GM19351 (cell line): ENCODE results near the gene APBB2.
"Not testable (repeated sequence)": the region's sequence is repeated elsewhere in the genome, so short reads cannot be mapped to it uniquely, and the experiment has no call there.

Source experiments
- ATAC-seq: cut with Tn5 transposase; IDR thresholded peaks from one replicate; pipeline ENCODE4 v1.9.1; 2021; ENCODE audit warnings: mild to moderate bottlenecking, moderate library complexity; ENCODE audit not compliant: unreplicated experiment

The APBB2 gene

GRCh38 chr4:41160012-41160789 lies 54.1 kb downstream of the APBB2 start:
- ATAC-seq: no peak

DNA sequence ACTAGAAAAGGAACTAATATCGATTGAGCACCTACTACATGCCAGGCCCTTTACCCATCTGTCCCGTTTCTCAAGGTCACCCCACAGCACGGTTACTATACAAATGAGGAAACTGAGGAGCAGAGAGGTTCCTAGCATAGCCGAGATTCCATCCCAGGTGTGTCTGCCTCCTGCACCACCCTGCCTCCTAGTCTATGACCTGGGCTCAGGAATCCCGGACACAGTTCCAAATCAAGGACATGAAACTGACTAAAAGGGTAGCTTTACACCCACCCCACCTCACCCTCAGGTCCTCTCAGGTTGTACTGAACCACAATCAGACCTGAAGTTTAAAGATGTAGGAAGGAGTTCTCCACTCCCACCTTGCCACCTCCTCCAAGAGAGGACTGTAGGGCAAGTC lies 55.6 kb downstream of the APBB2 start:
- ATAC-seq: no peak

GRCh38 chr4:41158274-41158673 lies 56.1 kb downstream of the APBB2 start:
- ATAC-seq: no peak

GRCh38 chr4:41157009-41157408 lies 57.3 kb downstream of the APBB2 start:
- ATAC-seq: no peak

GRCh38 chr4:41156574-41156973 lies 57.8 kb downstream of the APBB2 start:
- ATAC-seq: no peak

DNA sequence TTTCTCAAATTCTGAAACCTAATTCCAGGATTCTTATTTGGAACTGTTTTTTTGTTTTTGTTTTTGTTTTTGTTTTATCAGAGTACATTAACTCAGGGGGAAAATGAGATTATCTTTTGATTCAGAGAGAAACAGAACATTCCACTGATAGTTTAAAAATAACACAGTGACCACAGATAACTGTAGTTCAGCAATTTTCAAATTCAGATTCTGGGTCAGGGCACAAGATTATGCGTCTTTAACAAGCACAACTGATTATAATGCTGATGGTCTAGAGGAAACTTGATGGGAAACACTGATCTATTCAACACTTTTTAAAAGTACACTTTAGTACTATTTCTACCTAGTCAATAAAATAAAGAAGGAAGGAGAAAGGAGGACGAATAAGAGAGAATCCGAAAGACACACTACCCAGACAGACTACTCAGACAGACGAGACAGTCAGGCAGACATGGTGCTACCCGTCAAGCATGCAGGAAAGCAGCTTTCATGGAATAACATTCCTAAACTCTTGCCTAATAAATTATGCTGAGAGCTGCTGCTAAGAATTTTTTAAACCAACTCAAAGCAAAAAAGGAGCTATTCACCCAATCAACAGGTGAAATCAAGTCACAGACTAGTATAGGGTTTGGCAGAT lies 59.0 kb downstream of the APBB2 start:
- no peak for ATAC-seq

DNA sequence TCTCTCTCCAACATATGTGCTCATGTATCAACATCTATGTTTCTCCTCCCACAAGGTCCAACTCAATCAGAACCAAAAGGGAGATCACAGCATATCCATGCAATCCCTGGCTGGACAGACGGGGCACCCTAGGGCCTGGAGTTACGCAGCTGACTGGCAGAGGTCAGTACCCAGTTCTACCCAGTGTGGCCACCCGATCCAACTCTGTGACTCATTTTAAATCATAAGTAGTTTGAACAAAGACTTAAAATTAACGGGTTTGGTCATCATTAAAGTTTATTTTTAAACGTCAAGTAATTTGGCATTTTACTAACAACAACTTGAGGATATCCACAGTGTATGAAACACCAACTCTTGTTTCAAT lies 59.5 kb downstream of the APBB2 start:
- no peak for ATAC-seq

GRCh38 chr4:41154010-41154813 lies 60.1 kb downstream of the APBB2 start:
- no peak for ATAC-seq

DNA sequence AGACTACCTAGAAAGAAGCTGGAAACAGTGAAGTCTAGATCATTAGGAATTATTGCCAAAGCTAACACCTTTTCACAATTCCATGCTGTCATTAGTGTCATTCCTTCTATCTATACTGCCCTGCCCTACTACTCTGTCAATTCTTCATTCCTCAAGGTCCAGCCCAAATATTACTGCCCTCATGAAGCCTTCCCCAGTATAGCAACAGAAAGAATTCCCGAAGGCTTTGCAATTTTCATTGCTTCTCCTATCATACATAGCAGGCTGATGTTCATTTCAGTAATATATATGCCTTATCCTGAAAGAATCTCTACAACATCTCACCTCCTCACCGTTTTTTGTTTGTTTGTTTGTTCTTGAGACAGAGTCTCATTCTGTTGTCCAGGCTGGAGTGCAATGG lies 63.9 kb downstream of the APBB2 start:
- ATAC-seq: no peak

DNA sequence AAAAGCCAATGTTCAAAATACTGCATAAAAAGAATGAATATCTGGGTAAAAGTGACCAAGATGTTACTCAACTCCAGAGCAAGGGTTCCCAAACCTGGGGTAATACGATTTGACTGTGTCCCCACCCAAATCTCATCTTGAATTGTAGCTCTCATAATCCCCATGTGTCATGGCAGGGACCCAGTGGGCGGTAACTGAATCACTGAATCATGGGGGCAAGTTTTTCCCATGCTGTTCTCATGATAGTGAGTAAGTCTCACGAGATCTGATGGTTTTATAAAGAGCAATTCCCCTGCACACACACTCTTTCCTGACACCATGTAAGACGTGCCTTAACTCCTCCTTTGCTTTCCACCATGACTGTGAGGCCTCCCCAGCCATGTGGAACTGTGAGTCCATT lies 64.8 kb downstream of the APBB2 start:
- not testable (repeated sequence) for ATAC-seq

DNA sequence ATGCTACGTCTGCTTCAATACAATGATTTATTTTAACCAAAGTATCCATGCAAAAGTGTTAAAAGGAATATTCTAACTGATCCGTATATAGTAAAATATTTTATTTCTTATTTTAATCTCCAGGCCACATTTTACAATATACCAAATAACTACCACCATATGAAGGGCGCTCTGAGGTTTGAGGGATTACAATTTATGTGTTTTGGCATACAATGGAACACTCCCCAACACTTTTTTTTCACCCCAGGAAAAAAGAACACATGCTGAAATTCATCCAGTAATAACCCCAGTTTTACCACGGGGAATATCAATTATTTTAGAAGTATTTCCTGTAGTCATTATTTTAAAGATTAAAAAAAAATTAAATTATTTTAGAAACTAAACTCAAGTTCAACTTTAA lies 65.4 kb downstream of the APBB2 start:
- ATAC-seq: no peak

DNA sequence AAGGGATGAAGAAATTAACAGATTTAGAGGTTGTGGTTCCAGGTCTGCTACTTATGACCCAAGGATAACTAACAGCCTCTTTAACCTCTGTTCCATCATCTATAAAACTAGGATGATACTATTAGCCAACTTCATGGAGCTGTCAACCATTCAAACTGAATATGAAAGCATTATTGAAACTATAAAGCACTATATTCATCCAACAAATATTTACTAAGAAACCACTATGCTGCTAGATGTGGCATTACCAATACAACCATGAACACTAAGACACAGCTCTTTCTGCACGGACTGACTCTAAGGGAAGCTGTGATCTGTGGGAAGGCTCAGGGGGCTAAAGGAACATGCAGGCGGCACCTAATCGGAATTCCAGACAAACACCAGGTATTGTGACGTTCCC lies 66.0 kb downstream of the APBB2 start:
- no peak for ATAC-seq

- ATAC-seq: not testable (repeated sequence)
Measured at GRCh38 chr4:41147570-41147969, 66.8 kb downstream of the APBB2 start.

DNA sequence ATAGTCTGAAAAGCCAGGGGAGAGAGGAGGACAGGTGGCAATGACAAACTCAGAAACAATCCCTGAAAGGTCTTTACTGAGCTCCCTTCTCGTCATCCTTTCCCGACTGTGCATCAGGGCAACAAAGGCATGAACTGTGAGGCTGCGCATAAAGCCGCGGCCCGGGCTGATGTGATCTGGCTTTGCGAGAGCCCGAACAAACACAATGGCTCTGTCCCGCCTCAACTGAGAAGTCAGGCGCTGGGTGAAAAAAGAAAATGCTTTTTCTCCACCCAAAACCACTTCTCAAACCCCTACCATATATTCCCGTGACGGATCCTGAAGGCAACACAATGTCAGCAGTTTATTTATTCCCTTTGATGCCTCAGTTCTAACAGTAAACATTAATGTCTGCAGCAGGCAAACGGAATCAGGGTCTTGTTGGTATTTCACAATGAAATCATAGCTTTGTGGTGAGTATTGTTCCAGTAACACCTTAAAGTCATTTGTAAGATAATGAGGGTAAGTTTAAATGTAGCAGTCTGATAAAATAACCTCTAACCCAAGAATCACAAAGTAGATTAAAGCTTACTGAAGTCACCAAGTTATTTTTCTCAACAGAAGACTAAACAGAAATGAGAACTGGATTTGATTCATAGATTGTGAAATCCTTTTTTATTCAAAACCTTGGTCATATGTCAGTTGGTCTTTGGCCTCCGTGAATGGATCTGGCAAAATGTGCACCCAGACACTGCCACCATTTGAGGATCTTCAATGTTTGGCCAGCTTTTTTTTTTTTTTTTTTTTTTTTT lies 67.4 kb downstream of the APBB2 start:
- ATAC-seq: no peak

- ATAC-seq: no peak
Measured at GRCh38 chr4:41146196-41146595, 68.1 kb downstream of the APBB2 start.

GRCh38 chr4:41145571-41146078 lies 68.7 kb downstream of the APBB2 start:
- no peak for ATAC-seq

- ATAC-seq: no peak
Measured at GRCh38 chr4:41144812-41145211, 69.5 kb downstream of the APBB2 start.

GRCh38 chr4:41144040-41144379 lies 70.3 kb downstream of the APBB2 start:
- ATAC-seq: no peak

GRCh38 chr4:41143311-41144039 lies 70.9 kb downstream of the APBB2 start:
- ATAC-seq: no peak
